NCI-H446 (cell line): ENCODE measurements around the gene LAMTOR4.
"Not testable (repeated sequence)": the region's sequence is repeated elsewhere in the genome, so short reads cannot be mapped to it uniquely, and the experiment has no call there.

Experiments used
- DNase-seq, 2 experiments: peaks; one replicate each; lab custom pipeline; 2025; lab: John Stamatoyannopoulos, UW

The LAMTOR4 gene

GRCh38 chr7:100122568-100122967 lies 26.1 kb upstream of the LAMTOR4 start:
- DNase-seq, result no peak

- no peak for DNase-seq
Observed at GRCh38 chr7:100124301-100125230, 24.2 kb upstream of the LAMTOR4 start.

DNA sequence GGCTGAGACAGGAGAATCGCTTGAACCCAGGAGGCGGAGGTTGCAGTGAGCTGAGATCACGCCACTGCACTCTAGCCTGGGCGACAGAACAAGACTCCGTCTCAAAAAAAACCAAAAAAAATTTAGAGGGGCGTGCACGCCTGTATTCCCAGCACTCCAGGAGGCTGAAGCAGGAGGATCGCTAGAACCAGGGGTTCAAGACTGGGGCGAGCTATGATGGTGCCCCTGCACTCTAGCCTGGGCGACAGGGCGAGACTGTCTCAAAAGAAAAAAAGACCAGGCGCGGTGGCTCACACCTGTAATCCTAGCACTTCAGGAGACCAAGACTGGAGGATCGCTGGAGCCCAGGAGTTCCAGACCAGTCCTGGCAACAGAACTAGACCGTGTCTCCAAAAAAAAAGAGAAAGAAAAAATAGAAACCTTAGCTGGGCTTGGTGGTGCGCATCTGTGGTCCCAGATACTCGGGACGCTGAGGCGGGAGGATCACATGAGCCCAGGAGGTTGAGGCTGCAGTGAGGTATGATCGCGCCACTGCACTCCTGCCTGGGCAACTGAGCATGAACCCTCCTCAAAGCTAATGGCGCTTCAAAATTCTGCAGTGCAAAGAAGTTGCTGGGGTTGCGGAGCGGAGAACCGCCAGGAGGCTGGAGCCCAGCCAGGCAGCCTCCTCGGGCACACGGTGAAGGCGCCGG lies 22.3 kb upstream of the LAMTOR4 start:
- no peak for DNase-seq

DNA sequence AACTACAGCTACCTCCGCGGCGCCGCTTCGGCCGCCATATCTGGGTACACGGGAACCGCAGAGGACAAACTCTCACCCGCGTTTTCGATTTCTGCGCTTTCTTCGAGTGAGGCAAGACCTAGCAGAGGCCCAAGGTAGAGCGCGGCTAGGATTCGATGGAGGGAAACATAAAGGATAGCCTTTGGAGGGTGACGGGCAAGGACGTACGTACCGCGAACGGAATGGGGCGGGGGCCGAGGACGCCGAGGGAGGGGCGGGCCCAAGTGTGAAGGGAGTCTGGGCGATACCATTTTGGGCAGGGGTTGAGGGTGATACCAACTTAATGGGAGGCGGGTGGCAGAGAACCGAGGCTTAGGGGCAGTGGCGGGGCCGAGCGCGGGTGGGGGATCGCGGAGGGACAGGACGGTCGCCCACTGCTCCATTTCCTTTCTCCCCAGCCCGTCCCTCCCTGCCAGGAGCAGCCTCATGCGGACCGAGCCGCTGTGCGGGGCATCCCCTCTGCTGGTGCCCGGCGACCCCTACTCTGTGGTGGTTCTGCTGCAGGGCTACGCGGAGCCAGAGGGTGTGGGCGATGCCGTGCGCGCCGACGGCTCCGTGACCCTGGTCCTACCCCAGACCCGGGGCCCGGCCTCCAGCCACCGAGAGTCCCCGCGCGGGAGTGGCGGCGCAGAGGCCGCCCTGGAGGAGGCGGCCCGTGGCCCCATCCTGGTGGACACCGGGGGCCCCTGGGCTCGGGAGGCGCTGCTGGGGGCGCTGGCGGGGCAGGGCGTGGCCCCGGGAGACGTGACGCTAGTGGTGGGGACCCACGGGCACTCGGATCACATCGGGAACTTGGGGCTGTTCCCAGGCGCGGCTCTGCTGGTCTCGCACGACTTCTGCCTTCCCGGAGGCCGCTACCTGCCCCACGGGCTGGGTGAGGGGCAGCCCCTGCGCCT lies 21.5 kb upstream of the LAMTOR4 start, which contains the start of gene MBLAC1:
Gene MBLAC1 (plus strand): TSS at position 37 of the 935 bp plus-strand sequence. CDS start 429 bp downstream, at position 466.
- peak; percentile 43 to 85 for DNase-seq

DNA sequence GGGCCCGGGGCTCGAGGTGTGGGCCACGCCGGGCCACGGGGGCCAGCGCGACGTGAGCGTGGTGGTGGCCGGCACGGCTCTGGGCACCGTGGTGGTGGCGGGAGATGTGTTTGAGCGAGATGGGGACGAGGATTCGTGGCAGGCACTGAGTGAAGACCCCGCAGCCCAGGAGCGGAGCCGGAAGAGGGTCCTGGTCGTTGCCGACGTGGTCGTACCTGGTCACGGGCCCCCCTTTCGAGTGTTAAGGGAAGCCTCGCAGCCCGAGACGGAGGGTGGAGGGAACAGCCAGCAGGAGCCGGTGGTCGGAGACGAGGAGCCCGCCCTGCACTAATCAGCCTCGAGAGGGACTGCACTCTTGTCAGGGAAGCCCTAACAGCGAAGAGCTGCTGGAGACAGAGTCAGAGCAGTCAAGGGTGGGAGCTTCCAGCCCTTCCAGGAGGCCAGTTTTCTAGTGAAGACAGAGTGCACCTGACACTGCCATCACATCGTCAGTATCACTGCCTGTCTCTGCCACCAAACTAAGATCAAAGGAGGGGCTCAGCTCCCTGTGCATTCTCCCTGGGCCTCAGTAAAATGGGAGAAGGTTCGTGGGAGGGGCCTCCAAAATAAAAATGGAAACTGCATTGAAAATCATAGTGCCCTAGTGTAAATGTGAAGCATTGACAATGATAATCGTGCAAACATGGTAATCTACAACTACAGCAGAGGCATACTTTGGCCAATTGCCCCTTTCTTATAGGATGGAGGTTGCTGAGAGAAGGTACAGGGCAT lies 20.7 kb upstream of the LAMTOR4 start:
- DNase-seq, result no peak

DNA sequence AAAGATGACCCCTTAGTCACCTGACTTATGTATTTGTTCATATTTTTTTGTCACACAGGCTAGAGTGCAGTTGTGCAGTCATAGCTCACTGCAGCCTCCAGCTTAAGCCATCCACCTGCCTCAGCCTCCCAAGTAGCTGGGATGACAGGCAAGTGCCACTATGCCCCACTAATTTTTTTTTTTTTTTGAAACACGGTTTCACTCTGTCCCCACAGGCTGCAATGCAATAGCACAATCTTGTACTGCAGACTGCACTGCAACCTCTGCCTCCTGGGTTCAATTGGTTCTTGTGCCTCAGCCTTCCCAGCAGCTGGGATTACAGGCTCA lies 20.1 kb upstream of the LAMTOR4 start:
- DNase-seq, result no peak

DNA sequence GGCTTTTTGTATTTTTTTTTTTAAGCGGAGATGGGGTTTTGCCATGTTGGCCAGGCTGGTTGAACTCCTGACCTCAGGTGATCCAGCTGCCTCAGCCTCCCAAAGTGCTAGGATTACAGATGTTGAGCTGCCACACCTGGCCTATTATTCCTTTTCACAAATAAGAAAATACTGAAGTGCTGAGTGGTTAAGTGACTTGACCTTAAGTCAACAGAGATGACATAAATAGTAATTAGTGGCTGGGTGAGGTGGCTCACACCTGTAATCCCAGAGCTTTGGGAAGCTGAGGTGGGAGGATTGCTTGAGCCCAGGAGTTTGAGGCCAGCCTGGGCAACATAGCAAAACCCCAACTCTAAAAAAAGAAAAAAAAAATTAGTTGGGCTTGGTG lies 18.5 kb upstream of the LAMTOR4 start:
- DNase-seq, result not testable (repeated sequence)

DNA sequence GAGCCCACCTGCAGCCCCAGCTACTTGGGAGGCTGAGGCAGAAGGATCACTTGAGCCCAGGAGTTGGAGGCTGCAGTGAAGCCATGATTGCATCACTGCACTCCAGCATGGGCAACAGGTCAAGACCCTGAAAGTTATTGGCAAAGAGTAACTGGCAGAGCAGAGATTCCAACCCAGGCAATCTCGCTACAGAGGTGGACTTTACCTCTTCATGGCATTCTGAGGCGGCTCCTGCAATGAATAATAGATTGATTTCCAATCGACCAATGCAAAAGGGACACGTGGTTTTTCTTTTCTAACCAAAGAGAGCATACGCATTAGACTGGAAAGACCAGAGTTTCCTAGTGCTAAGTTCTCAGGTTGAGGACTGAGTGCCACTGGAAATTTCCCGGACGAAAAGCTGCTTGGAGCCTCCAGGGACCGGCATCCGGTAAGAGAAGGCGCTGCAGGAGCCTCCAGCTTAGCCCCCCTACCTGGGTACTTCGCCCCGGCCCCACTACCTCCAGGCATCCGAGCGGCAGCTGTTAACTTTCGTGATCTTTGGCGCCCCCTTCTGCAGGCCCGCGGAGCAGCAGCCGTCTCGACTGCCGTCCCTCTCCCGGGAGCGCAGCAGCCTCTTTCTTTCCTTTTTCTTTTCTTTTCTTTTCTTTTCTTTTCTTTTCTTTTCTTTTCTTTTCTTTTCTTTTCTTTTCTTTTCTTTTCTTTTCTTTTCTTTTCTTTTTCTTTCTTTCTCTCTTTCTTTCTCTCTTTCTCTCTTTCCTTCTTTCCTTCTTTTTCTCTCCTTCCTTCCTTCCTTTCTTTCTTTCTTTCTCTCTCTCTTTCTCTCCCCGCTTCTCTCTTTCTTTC lies 17.9 kb upstream of the LAMTOR4 start:
- DNase-seq, result peak; percentile 23 to 70

- no peak for DNase-seq
Observed at GRCh38 chr7:100132126-100132525, 16.6 kb upstream of the LAMTOR4 start.

- DNase-seq, result peak; percentile 7 to 59
Observed at GRCh38 chr7:100132697-100133151, 16.0 kb upstream of the LAMTOR4 start.

GRCh38 chr7:100137851-100138760 lies 10.6 kb upstream of the LAMTOR4 start:
- no peak for DNase-seq

GRCh38 chr7:100141555-100141949 lies 7.2 kb upstream of the LAMTOR4 start:
- DNase-seq, result no peak

DNA sequence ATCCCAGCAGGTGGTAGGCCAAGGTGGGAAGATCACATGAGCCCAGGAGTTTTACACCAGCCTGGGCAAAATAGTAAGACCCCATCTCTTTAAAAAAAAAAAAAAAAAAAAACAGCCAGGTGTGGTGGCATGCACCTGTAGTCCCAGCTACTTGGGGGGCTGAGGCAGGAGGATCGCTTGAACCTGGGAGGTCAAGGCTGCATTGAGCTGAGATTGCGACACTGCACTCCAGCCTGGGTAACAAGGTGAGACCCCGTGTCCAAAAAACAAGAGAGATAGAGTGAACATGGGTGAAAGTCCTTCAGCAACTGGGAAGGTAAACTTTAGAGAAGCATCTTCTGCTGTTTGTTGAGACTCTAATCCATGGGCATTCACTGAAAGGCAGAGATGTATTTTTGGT lies 6.3 kb upstream of the LAMTOR4 start:
- no peak for DNase-seq

DNA sequence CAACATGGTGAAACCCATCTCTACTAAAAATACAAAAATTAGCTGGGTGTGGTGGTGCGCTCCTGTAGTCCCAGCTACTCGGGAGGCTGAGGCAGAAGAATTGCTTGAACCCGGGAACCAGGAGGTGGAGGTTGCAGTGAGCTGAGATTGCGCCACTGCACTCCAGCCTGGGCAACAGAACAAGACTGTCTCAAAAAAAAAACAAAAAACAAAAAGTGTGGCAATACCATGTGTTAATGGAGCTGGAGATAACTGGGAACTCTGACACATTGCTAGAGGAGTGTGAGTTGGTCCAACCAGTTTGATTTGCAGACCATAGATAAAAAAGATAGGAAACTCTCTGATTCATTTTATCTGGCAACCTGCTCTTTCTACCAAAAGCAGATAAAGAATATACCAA lies 2.4 kb upstream of the LAMTOR4 start:
- DNase-seq, result not testable (repeated sequence)

DNA sequence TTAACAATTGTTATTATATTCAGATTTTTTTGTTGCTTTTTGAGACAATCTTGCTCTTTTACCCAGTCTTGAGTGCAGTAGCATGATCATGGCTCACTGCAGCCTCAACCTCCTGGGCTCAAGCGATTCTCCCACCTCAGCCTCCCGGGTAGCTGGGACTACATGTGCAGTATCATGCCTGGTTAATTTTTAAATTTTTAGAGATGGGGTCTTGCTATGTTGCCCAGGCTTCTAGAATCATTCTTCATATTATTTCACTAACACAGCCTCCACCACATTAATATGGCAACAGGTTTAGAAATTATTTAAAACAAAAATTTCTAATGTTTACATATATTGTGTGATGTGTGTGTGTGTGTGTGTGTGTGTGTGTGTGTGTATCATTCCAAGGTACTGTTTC lies 1.4 kb upstream of the LAMTOR4 start:
- no peak for DNase-seq

DNA sequence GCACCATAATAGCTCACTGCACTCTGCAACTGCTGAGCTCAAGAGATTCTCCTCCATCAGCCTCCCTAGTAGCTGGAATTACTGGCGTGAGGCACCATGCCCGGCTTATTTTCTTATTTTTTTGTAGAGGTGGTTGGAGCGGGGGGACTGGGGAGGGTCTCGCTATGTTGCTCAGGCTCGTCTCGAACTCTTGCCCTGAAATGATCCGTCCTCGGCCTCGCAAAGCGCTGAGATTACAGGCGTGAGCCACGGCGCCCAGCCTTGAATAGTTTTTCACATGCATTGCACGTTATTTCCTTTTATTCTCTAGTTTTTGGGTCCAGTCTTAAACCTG lies 526 bp upstream of the LAMTOR4 start:
- DNase-seq, result no peak

GRCh38 chr7:100152404-100152803 lies 3.7 kb downstream of the LAMTOR4 start:
- DNase-seq, result no peak

DNA sequence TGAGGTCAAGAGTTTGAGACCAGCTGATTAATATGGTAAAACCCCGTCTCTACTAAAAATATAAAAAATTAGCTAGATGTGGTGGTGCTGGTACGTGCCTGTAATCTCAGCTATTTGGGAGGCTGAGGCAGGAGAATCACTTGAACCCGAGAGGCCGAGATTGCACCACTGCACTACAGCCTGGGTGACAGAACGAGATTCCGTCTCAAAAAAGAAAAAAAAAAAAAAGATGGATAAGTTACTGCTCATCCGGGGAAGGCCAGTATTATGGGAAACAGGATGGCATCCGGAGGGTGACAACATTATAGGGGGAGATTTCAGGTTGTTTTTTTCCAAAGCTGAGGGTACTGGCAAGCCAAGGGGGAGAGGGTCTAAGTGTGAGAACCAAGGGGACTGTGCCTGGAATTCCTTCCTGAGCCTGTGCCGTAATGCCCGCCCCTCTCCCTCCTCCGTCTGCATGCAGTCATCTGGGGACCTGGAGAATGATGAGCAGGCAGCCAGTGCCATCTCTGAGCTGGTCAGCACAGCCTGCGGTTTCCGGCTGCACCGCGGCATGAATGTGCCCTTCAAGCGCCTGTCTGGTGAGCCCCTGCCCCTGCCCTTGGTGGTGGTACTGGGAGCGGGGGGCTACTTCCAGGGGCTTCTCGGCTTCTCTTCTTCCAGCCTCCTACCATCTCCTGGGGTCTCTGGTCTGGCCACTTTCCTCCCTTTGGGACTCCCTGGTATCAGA lies 4.4 kb downstream of the LAMTOR4 start:
- no peak for DNase-seq
